HCT116 (cell line): ENCODE data around the gene CD207.

ENCODE experiments used
- CBX3 ChIP-seq: IDR thresholded peaks from 2 replicates; pipeline ENCODE4 v1.6.1; 2012; ENCODE audit warnings: low read depth
- CEBPB ChIP-seq: IDR thresholded peaks from 2 replicates; pipeline ENCODE4 v1.6.1; 2012; ENCODE audit warnings: low read depth
- EGR1 ChIP-seq: IDR thresholded peaks from 2 replicates; pipeline ENCODE4 v1.6.1; 2012; ENCODE audit warnings: low read depth
- POLR2A ChIP-seq: IDR thresholded peaks from 2 replicates; pipeline ENCODE4 v1.7.0; 2011; ENCODE audit warnings: borderline replicate concordance; ENCODE audit not compliant: insufficient read depth, insufficient read length; ENCODE audit errors: extremely low read depth
- POLR2AphosphoS5 ChIP-seq: IDR thresholded peaks from 2 replicates; pipeline ENCODE4 v1.6.1; 2011; ENCODE audit warnings: mild to moderate bottlenecking, low read depth, low read length, moderate library complexity
- RAD21 ChIP-seq: IDR thresholded peaks from 2 replicates; pipeline ENCODE4 v1.6.1; 2012; ENCODE audit warnings: low read depth, mild to moderate bottlenecking
- SP1 ChIP-seq: IDR thresholded peaks from 2 replicates; pipeline ENCODE4 v1.6.1; 2012; ENCODE audit warnings: low read depth
- SRF ChIP-seq: IDR thresholded peaks from 2 replicates; pipeline ENCODE4 v1.6.1; 2012; ENCODE audit warnings: low read depth
- TCF7L2 ChIP-seq: IDR thresholded peaks from 2 replicates; pipeline ENCODE4 v1.7.0; 2011; ENCODE audit warnings: borderline replicate concordance, inconsistent platforms; ENCODE audit not compliant: insufficient read depth, insufficient read length; ENCODE audit errors: extremely low read depth
- TF ChIP-seq, protein P1 (sequence below), 3 experiments: fragments of 200-600 bp in 1 of 3; sonication (generic) in 1 of 3; IDR thresholded peaks in 2 of 3; conservative IDR thresholded peaks in 1 of 3; 2 replicates each; pipeline ENCODE4 v1.5.1; 2012 to 2017; ENCODE audit warnings: low read depth in 2 of 3, low read length in 2 of 3, antibody characterized with exemption in 1 of 3, borderline replicate concordance in 1 of 3, control low read depth in 1 of 3, mild to moderate bottlenecking in 1 of 3, mixed read lengths in 1 of 3, mixed run types in 1 of 3, moderate library complexity in 1 of 3; ENCODE audit not compliant: insufficient read depth in 1 of 3
- TF ChIP-seq, protein P2 (sequence below): IDR thresholded peaks from 2 replicates; pipeline ENCODE4 v1.6.1; 2011; ENCODE audit warnings: mild to moderate bottlenecking, low read length, moderate library complexity; ENCODE audit not compliant: insufficient replicate concordance; ENCODE audit errors: extremely low read depth

DNA sequence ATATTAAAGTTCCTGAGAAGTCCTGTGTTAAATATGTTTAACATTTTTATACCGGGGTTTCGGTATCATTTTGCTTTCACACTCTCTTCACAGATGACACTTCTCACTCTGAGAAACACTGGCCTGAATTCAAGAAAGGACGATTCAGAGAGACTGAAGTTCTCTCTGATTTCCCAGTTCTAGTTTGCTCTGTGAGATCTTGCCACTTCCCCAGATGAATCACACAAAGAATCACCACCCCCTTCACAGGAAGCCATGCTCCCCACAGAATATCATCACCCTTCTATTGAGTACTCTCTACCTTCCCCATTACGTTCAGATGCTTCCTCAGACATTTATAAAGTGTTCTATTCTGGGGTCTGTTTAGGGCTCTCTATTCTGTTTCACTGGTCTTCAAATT is 16.1 kb upstream of the CD207 start:
- TF ChIP-seq SP1 (no peak), POLR2AphosphoS5 (no peak), POLR2A (no peak), CBX3 (no peak), TCF7L2 (no peak), RAD21 (no peak), CEBPB (no peak), EGR1 (no peak), SRF (no peak)
- TF ChIP-seq, protein P1, sequence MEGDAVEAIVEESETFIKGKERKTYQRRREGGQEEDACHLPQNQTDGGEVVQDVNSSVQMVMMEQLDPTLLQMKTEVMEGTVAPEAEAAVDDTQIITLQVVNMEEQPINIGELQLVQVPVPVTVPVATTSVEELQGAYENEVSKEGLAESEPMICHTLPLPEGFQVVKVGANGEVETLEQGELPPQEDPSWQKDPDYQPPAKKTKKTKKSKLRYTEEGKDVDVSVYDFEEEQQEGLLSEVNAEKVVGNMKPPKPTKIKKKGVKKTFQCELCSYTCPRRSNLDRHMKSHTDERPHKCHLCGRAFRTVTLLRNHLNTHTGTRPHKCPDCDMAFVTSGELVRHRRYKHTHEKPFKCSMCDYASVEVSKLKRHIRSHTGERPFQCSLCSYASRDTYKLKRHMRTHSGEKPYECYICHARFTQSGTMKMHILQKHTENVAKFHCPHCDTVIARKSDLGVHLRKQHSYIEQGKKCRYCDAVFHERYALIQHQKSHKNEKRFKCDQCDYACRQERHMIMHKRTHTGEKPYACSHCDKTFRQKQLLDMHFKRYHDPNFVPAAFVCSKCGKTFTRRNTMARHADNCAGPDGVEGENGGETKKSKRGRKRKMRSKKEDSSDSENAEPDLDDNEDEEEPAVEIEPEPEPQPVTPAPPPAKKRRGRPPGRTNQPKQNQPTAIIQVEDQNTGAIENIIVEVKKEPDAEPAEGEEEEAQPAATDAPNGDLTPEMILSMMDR (IDR thresholded peaks at IDR 0.05 in 2 of 3, conservative IDR thresholded peaks at IDR 0.05 in 1 of 3; ENCODE audit: borderline replicate concordance in 1 of 3, insufficient read depth in 1 of 3, low read depth in 2 of 3, low read length in 2 of 3), result no peak
- TF ChIP-seq, protein P2, sequence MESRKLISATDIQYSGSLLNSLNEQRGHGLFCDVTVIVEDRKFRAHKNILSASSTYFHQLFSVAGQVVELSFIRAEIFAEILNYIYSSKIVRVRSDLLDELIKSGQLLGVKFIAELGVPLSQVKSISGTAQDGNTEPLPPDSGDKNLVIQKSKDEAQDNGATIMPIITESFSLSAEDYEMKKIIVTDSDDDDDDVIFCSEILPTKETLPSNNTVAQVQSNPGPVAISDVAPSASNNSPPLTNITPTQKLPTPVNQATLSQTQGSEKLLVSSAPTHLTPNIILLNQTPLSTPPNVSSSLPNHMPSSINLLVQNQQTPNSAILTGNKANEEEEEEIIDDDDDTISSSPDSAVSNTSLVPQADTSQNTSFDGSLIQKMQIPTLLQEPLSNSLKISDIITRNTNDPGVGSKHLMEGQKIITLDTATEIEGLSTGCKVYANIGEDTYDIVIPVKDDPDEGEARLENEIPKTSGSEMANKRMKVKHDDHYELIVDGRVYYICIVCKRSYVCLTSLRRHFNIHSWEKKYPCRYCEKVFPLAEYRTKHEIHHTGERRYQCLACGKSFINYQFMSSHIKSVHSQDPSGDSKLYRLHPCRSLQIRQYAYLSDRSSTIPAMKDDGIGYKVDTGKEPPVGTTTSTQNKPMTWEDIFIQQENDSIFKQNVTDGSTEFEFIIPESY, result no peak
